Gastrocnemius medialis (tissue), 4 donors: ENCODE data around the gene KIF16B.

Experiments used
- POLR2A ChIP-seq, 2 donors: fragments of 450-650 bp; IDR thresholded peaks; one replicate each; pipeline ENCODE4 v1.6.1; 2017; ENCODE audit warnings: antibody characterized with exemption in 2 of 2, mild to moderate bottlenecking in 2 of 2, moderate library complexity in 2 of 2
- TF ChIP-seq, protein P1 (sequence below), 5 experiments: fragments of 450-650 bp in 3 of 5; fragments of 200-600 bp in 2 of 5; sonication (generic) in 2 of 5; IDR thresholded peaks in 4 of 5; conservative IDR thresholded peaks in 1 of 5; 1 replicate in 4 of 5; 2 replicates in 1 of 5; pipeline ENCODE4 v1.5.1; 2016 to 2019; ENCODE audit warnings: antibody characterized with exemption in 5 of 5, mild to moderate bottlenecking in 3 of 5, moderate library complexity in 3 of 5

- TF ChIP-seq, protein P1, sequence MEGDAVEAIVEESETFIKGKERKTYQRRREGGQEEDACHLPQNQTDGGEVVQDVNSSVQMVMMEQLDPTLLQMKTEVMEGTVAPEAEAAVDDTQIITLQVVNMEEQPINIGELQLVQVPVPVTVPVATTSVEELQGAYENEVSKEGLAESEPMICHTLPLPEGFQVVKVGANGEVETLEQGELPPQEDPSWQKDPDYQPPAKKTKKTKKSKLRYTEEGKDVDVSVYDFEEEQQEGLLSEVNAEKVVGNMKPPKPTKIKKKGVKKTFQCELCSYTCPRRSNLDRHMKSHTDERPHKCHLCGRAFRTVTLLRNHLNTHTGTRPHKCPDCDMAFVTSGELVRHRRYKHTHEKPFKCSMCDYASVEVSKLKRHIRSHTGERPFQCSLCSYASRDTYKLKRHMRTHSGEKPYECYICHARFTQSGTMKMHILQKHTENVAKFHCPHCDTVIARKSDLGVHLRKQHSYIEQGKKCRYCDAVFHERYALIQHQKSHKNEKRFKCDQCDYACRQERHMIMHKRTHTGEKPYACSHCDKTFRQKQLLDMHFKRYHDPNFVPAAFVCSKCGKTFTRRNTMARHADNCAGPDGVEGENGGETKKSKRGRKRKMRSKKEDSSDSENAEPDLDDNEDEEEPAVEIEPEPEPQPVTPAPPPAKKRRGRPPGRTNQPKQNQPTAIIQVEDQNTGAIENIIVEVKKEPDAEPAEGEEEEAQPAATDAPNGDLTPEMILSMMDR (IDR thresholded peaks at IDR 0.05 in 4 of 5, conservative IDR thresholded peaks at IDR 0.05 in 1 of 5) = no peak
- TF ChIP-seq POLR2A (IDR thresholded peaks at IDR 0.05) = no peak
Measured at GRCh38 chr20:16440686-16441085, 132.6 kb downstream of the KIF16B start.
